Stimulated activated naive CD8-positive, alpha-beta T cell treated with anti-CD3 and anti-CD28 coated beads, Interleukin-15, Interleukin-2, amounts not matched to agents 100 ng/mL and 50 ng/mL, for 24 hours (primary cell): ENCODE results near the gene SEMA7A.
A peak's percentile ranks its signal among the peaks of the same experiment; 100 is the strongest.

Experiments
- H3K27ac Mint-ChIP-seq: one replicate; pipeline ENCODE4 v1.8.0; 2021; ENCODE audit warnings: mild to moderate bottlenecking, mixed read lengths
- H3K27me3 Mint-ChIP-seq: one replicate; pipeline ENCODE4 v1.8.0; 2021; ENCODE audit warnings: mixed read lengths
- H3K36me3 Mint-ChIP-seq: one replicate; pipeline ENCODE4 v1.8.0; 2021; ENCODE audit warnings: low read depth, mixed read lengths
- H3K4me1 Mint-ChIP-seq: one replicate; pipeline ENCODE4 v1.8.0; 2021; ENCODE audit warnings: low read depth, mixed read lengths
- H3K4me3 Mint-ChIP-seq: one replicate; pipeline ENCODE4 v1.8.0; 2021; ENCODE audit warnings: mild to moderate bottlenecking, mixed read lengths
- H3K9me3 Mint-ChIP-seq: one replicate; pipeline ENCODE4 v1.8.0; 2021; ENCODE audit warnings: mixed read lengths

The SEMA7A gene

DNA sequence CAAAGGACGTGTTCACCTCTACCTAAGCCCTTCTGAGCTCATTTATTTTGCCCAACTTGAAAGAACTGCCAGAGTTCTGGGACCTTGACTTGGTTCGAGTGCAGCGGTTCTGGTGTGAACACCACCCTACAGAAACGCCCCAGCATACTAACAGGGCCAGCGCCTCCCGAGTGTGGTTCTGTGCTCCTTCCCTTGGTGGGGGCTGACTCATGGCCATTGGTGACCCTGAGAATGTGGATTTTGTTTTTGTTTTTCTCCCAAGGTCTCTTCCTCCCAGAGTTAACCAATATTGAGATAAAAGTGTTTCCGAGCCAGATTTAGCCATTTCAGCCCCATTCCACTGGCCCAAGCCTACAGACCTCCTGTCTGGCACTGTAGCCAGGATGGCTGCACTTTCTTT is 27.9 kb downstream of the SEMA7A start:
- Mint-ChIP-seq H3K27me3 (no peaks in the 10 kb centered on the region), H3K4me3 (no peak overlapping the region), H3K9me3 (no peaks in the 10 kb centered on the region), H3K27ac (peak overlapping the region; percentile 76), H3K36me3 (peaks cover 37% of the 10 kb centered on the region), H3K4me1 (peaks cover 80% of the 10 kb centered on the region)

DNA sequence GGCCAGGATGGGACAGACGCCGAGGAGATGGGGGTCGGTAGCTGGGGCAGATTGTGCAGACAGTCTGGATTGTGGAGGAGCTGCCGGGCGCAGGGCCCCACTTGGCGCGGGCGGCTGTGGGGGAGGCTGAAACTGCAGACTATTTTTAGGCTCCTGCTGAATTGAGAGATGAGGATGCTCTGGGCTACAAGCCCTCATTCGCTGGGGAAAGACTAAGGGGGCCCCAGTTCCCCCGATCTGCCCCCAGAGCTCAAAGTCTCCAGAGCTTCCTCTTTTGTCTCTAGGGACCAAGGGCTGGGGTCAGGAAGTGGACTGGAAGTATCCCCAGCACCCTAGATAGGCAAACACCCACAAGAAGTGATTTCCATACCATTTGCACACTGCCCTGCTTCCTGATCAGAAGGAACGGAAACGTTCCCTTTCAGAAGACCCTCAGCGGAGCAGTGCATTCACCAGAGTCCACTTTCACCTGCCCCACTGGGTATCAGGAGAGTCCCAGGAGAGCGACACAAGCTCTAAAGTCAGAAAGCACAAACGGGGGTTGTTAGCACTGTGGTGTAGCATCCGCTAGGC is 29.7 kb downstream of the SEMA7A start:
- Mint-ChIP-seq H3K9me3 (no peaks in the 10 kb centered on the region), H3K36me3 (peaks cover 26% of the 10 kb centered on the region), H3K27me3 (no peaks in the 10 kb centered on the region), H3K27ac (peak overlapping the region; percentile 94), H3K4me1 (peaks cover 98% of the 10 kb centered on the region), H3K4me3 (peak overlapping the region; percentile 68)

DNA sequence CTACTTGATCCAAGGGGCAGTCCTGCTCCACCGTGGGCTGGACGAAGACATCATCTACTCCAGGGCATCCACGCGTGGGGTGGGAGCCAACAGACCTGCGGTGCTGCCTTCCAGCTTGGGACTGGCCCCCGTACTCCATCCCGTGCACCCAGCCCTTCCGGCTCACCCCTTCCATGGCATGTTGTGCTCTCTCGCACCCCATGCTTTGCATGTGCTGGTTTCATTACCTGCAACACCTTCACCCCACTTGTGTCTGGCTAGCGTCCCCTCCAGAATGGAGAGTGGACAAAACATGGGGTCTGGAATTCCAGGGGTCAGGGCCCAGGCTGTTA is 30.2 kb downstream of the SEMA7A start:
- H3K27me3 Mint-ChIP-seq = no peaks in the 10 kb centered on the region
- H3K4me1 Mint-ChIP-seq = peaks cover 100% of the 10 kb centered on the region
- H3K36me3 Mint-ChIP-seq = peaks cover 23% of the 10 kb centered on the region
- no peaks in the 10 kb centered on the region for H3K9me3 Mint-ChIP-seq
- peak overlapping the region; percentile 94 for H3K27ac Mint-ChIP-seq
- H3K4me3 Mint-ChIP-seq = peak overlapping the region; percentile 68

DNA sequence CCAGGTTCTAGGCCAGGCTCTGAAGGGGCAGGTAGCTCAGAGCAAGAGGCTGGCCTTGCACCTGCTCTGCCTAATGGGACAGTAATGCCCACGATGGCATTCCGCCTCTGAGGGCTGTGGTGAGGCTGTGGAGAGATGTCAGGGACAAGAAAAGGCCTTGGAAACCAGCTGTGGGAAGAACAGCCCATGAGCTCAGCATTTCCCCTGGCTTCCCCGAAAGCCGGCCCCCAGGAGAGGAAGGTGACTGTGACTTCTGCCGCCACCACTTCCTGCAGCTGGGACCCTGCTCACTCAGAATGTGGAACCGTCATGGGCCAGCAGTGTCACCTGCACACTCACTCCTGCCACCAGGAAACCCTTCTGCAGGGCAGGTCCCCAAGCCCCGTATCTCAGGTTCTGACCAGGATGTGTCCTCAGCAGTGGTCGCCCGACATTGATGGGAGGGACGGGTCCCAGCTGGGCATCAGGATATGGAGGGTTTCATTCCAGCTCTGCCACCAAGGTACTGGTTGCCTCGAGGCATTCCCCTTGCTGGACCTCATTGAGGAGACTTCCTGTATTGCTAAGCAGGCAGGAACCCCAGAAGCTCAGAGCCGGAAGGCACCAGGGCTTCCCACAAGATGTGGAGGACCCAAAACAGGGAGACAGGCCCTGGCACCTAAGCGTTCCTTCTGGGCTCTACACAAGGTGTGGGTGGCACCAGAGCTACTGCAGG is 30.7 kb downstream of the SEMA7A start:
- Mint-ChIP-seq H3K9me3 (no peaks in the 10 kb centered on the region), H3K4me1 (peaks cover 100% of the 10 kb centered on the region), H3K4me3 (peak overlapping the region; percentile 68), H3K27me3 (no peaks in the 10 kb centered on the region), H3K27ac (peak overlapping the region; percentile 94), H3K36me3 (peaks cover 26% of the 10 kb centered on the region)

DNA sequence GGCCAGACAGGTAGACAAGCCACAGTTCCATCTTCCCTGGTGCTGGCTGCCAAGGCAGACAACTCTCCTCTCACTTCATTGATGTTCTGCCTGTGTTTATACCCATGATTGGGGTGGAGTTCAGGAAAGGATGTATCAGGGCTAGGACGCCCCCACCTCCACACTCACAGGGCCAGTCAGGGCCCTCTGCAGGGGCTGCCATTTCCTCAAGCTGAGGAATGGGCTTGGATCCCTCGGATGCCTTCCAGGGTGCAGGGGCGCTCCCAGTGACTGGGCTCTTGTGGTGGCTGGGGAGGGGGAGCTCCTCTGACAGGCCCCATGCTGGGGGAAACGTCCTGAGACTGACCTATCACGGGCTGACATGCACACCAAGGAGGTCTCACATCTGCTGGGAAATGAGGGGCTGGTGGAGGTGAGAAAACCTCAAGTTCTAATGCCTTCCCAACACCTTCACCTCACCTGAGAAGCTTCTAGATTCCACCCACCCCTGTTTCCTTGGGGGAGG is 31.4 kb downstream of the SEMA7A start:
- H3K27ac Mint-ChIP-seq = peak overlapping the region; percentile 94
- H3K4me3 Mint-ChIP-seq = peak overlapping the region; percentile 68
- no peaks in the 10 kb centered on the region for H3K9me3 Mint-ChIP-seq
- H3K27me3 Mint-ChIP-seq = no peaks in the 10 kb centered on the region
- peaks cover 100% of the 10 kb centered on the region for H3K4me1 Mint-ChIP-seq
- H3K36me3 Mint-ChIP-seq = peaks cover 26% of the 10 kb centered on the region

DNA sequence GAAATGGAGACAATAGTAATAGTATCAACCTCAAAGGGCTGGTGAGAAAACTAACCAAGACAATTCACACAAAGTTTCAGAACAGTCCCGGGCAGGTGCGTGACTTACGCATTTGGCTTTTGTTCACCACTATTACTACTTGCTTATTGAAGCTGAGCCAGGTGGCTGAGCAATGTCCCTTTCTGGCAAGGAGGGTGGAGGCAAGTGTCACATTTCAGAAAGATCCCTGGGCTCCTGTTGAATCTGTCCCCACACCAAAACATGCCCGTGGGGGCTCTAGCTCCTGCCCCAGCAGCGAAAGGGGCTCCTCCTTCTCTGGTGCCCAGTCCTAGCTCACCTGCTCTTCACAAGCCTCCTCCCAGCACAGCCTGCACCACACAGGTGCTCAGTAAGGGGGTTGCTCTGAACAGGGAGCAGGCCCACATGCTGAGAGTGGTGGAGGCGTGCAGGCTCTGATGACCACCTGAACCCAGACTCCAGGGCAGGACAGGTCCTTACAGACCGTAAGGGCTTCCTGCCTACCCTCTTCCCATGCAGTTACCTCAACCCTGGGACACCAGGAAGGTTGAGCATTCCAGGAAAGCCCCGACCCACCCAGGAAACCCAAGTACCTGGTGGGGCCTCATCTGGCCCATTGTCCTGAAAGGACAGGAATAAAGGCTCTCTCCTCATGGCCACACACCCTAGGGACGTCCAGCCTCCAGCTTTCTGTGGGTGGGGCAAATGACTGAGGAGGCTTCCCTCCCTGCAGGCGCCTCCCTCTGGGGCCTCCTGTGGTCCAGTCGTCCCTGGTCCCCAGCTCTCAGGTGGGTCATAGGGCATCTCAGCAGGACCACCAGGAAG is 32.6 kb downstream of the SEMA7A start:
- peak overlapping the region; percentile 94 for H3K27ac Mint-ChIP-seq
- peaks cover 19% of the 10 kb centered on the region for H3K36me3 Mint-ChIP-seq
- H3K4me3 Mint-ChIP-seq = peak overlapping the region; percentile 68
- H3K4me1 Mint-ChIP-seq = peaks cover 100% of the 10 kb centered on the region
- no peaks in the 10 kb centered on the region for H3K27me3 Mint-ChIP-seq
- H3K9me3 Mint-ChIP-seq = no peaks in the 10 kb centered on the region

DNA sequence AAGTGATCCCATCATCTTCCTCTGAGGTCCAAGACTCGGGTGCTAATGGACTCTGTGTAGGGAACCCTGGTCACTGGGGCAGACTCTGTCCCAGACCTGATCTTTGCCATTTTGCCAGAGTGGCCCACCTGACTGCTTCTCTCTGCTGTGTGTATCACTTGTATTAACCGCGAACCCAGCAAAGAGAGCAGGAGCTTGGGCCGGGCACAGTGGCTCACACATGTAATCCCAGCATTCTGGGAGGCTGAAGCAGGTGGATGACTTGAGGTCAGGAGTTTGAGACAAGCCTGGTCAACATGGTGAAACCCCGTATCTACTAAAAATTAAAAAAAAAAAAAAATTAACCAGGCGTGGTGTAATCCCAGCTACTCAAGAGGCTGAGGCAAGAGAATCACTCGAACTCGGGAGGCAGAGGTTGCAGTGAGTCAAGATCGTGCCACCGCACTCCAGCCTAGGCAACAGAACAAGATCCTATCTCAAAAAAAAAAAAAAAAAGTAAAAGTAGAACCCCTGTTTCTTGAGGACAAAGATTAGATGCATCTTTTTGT is 33.4 kb downstream of the SEMA7A start:
- peaks cover 100% of the 10 kb centered on the region for H3K4me1 Mint-ChIP-seq
- peak overlapping the region; percentile 68 for H3K4me3 Mint-ChIP-seq
- H3K36me3 Mint-ChIP-seq = peaks cover 14% of the 10 kb centered on the region
- H3K27me3 Mint-ChIP-seq = no peaks in the 10 kb centered on the region
- H3K27ac Mint-ChIP-seq = peak overlapping the region; percentile 94
- H3K9me3 Mint-ChIP-seq = no peaks in the 10 kb centered on the region

DNA sequence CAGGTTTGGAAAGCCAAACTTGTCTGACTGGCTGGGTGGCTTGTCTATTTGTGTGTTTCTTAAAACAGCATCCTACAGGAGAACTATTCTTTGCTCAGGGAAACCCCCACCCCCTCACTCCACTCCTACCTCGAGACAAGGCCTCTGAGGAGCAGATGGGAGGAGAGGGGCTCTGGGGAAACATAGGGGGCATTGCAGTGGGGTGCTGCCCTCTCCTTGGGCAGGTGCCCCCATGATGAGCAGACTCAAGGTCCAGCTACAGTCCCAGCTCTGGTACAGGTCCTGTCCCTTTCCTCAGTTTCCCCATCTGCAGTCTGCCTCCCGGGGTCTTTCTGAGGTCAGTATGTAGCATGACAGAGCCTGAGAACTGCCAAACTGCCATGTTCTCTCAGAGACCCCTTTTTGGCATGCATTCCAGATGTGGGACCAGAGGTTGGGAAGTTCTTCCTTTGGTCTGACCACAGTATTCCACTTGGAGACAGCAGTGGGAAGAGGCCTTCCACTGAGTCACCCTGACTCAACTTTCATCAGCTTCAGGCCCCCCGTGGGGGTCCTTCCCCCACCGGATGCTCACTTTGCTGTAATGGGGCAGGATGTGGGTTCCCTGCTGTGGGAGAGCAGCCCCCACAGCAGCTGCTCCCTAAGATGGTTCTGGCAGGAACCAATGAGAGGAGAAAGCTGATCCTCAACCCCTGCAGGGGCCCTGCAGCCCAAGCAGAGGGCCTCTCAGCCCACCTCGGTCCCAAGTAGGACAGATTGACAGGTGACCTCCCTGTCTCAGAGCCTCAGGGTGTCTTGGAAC is 34.0 kb downstream of the SEMA7A start:
- H3K9me3 Mint-ChIP-seq = no peaks in the 10 kb centered on the region

DNA sequence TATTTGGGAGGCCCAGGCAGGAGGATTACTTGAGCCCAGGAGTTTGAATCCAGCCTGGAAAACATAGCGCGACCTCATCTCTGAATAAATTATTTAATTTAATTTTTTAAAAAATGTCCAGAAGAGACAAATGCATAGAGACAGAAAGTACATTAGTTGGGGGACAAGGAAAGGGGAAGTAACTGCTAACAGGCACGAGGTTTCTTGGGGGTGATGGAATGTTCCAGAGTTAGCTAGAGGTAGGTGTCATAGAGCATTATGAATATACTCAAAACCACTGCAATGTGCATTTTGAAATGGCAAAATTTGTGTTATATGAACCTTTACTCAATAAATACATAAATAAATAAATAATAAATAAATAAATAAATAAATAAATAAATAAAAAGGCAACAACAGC is 34.7 kb downstream of the SEMA7A start:
- Mint-ChIP-seq H3K4me3 (peak overlapping the region; percentile 30), H3K4me1 (peaks cover 100% of the 10 kb centered on the region), H3K36me3 (peaks cover 11% of the 10 kb centered on the region), H3K27ac (peak overlapping the region; percentile 99), H3K27me3 (no peaks in the 10 kb centered on the region), H3K9me3 (no peaks in the 10 kb centered on the region)

More for the DNA sequence above, 34.0 kb downstream of the SEMA7A start:
- Mint-ChIP-seq H3K27me3 (no peaks in the 10 kb centered on the region), H3K36me3 (peaks cover 12% of the 10 kb centered on the region), H3K4me1 (peaks cover 100% of the 10 kb centered on the region), H3K27ac (peak overlapping the region; percentile 94), H3K4me3 (peak overlapping the region; percentile 68)

DNA sequence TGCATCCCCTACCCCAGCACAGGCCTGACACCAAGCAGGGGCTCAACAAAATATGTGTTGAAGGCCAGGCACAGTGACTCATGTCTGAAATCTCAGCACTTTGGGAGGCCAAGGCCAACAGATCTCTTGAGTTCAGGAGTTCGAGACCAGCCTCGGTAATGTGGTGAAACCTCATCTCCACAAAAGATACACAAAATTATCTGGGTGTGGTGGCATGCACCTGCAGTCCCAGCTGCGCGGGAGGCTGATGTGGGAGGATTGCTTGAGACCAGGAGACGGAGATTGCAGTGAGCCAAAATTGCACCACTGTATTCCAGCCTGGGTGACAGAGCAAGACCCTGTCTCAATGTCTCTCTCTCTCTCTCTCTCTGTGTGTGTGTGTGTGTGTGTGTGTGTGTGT is 35.6 kb downstream of the SEMA7A start:
- H3K27me3 Mint-ChIP-seq = no peaks in the 10 kb centered on the region
- peak overlapping the region; percentile 60 for H3K4me3 Mint-ChIP-seq
- peaks cover 100% of the 10 kb centered on the region for H3K4me1 Mint-ChIP-seq
- H3K27ac Mint-ChIP-seq = peak overlapping the region; percentile 99
- no peaks in the 10 kb centered on the region for H3K9me3 Mint-ChIP-seq
- peaks cover 13% of the 10 kb centered on the region for H3K36me3 Mint-ChIP-seq

DNA sequence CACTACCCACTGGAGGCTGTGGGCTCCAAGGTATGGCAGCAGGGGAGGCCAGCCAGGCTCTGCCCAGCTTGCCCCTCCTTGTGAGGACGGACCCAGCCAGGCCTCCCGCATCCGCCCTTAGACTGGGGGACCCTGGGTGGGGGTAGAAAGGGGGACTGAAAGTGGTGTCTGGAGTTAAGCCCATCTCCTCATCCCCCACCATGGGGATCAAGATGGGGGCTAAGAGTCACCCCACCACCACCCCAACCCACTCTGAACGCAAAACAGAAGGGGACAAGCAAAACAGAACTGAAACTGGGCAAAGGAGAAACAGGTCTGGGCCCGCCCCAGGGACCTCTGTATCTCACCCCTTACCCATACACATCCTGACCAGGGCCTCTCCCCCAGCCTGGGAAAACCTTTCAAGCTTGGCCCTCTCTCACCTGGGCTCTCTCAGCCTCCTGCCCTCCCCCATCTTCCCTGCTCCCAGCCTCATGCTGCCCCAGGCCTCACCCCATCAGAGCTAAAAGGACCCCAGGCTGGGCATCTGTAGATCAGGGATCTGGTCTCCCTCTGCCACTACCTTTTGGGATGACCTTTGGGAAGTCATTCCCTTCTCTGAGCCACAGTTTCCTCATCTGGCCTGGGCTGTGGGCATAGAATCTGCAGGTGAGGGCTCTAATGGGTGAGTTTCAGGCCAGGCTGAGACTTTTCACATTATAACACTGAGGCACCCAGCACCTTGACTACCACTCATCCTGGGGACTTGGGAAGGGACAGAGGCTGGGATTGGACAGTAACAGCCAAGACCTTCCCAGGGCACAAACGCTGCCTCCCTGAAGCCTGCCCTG is 36.3 kb downstream of the SEMA7A start:
- peaks cover 13% of the 10 kb centered on the region for H3K36me3 Mint-ChIP-seq
- peaks cover 100% of the 10 kb centered on the region for H3K4me1 Mint-ChIP-seq
- peak overlapping the region; percentile 99 for H3K27ac Mint-ChIP-seq
- no peaks in the 10 kb centered on the region for H3K9me3 Mint-ChIP-seq
- H3K4me3 Mint-ChIP-seq = peak overlapping the region; percentile 73
- no peaks in the 10 kb centered on the region for H3K27me3 Mint-ChIP-seq

DNA sequence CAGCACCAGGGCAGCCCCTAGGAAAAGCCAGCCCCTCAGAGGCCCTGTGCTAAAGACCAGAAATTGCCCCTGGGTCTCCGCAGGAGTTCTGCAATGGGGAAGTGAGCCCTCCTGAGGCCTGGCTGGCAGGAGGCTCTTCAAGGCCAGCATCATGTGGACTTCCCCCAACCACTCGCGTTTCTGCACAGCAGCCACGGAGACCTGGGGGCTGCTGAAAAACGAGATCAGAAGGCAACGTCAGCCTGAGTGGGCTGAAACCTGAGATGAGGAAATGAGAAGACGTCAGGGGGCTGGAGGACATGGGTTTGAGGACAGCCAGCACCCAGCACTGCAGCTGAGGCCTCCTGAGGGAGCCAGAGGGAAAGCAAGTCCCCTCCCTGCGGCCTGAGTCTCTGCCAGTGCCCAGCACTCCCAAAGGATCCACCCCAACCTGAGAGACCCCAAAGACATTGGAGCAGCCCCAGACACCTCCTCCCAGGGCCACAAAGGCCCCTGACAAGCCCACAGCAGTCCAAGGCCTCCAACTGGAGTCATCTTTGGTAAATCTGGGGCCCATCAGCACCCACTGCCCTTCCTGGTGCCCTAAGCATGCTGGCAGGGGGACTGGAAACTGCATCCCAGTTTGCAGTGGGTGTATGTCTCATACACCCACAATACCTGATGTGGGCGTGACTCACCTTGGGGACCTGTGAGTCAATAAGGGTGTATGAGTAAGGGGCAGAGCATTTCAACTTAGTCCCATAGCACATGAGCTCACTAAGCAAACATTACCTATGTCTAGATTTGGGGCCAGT is 37.1 kb downstream of the SEMA7A start:
- H3K4me3 Mint-ChIP-seq = peak overlapping the region; percentile 73
- no peaks in the 10 kb centered on the region for H3K27me3 Mint-ChIP-seq
- H3K27ac Mint-ChIP-seq = peak overlapping the region; percentile 99
- peaks cover 13% of the 10 kb centered on the region for H3K36me3 Mint-ChIP-seq
- H3K4me1 Mint-ChIP-seq = peaks cover 100% of the 10 kb centered on the region
- no peaks in the 10 kb centered on the region for H3K9me3 Mint-ChIP-seq

DNA sequence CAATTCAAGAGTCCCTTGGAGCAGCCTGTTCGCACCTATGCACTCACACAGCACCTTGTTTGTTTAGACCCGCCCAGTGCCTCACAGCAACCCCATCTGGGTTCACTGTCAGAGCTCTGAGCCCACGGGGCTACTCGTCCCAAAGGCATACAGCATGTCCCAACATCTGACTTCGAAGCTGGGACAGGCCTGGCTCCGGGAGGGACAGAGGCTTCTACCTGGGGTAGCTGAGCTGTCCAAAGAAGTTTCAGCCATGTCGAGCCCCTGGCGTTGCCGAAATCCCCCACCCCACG is 37.7 kb downstream of the SEMA7A start:
- Mint-ChIP-seq H3K4me1 (peaks cover 100% of the 10 kb centered on the region), H3K4me3 (peak overlapping the region; percentile 43), H3K9me3 (no peaks in the 10 kb centered on the region), H3K27me3 (no peaks in the 10 kb centered on the region), H3K27ac (peak overlapping the region; percentile 99), H3K36me3 (peaks cover 13% of the 10 kb centered on the region)
